Testis (tissue), 3 donors: ENCODE data around the gene AMIGO1. TPM values are rescaled to one million over a fixed set of nuclear protein-coding genes. Genes with fewer than 3 reads are reported as not detected.

Experiments used
- DNase-seq: peaks from one replicate; pipeline ENCODE4 v3.0.0-alpha.2; 2019
- H3K27ac ChIP-seq, 2 donors: fragments of 200-600 bp; sonication (generic); one replicate each; pipeline ENCODE4 v1.5.1; 2019
- H3K27me3 ChIP-seq: fragments of 200-600 bp; sonication (generic); one replicate; pipeline ENCODE4 v1.5.1; 2019
- H3K36me3 ChIP-seq: fragments of 200-600 bp; sonication (generic); one replicate; pipeline ENCODE4 v1.5.1; 2017; ENCODE audit warnings: low read depth; ENCODE audit errors: missing control alignments
- H3K4me1 ChIP-seq: fragments of 200-600 bp; sonication (generic); one replicate; pipeline ENCODE4 v1.5.1; 2019
- H3K4me3 ChIP-seq, 2 donors: fragments of 200-600 bp; sonication (generic); one replicate each; pipeline ENCODE4 v1.5.1; 2017 to 2019
- H3K9me3 ChIP-seq: fragments of 200-600 bp; sonication (generic); one replicate; pipeline ENCODE4 v1.5.1; 2017
- CTCF ChIP-seq, 3 experiments: fragments of 450-650 bp in 2 of 3; fragments of 200-600 bp in 1 of 3; sonication (generic) in 1 of 3; IDR thresholded peaks; one replicate each; pipeline ENCODE4 v1.5.1; 2016 to 2019; ENCODE audit warnings: antibody characterized with exemption in 3 of 3, mild to moderate bottlenecking in 2 of 3, moderate library complexity in 1 of 3
- POLR2A ChIP-seq: fragments of 450-650 bp; IDR thresholded peaks from one replicate; pipeline ENCODE4 v1.6.1; 2017; ENCODE audit warnings: antibody characterized with exemption, mild to moderate bottlenecking, moderate library complexity
- WGBS, 2 donors: methylation state at CpG; one replicate each; pipeline ENCODE4 v1.1.5; 2018; 5-methylcytosine and 5-hydroxymethylcytosine counted together
- intact Hi-C: fragments of 100-400 bp; cut with DNase I; formaldehyde crosslinking; loops from one replicate; pipeline ENCODE4 v1.15.1; 2023; ENCODE audit warnings: low total_unique reads
- polyA plus RNA-seq: library from polyadenylated mRNA; stranded (reverse); fragments of 350-450 nt; fragmentation: Illumina TruSeq; extraction: RNeasy Lipid Tissue Mini Kit (QIAGEN cat#74804); gene quantifications from one replicate; pipeline ENCODE4 v1.2.3, GENCODE V29; 2014; ENCODE audit warnings: low read depth, low replicate concordance; ENCODE audit not compliant: insufficient read depth
- total RNA-seq, 2 donors: library from RNA; depleted of rRNA; stranded (reverse); fragments of >200 nt; gene quantifications; one replicate each; pipeline ENCODE4 v1.2.3, GENCODE V29; 2016

The AMIGO1 gene
- total and polyA plus RNA-seq, 3 donors from 2014 or later = 5.1 to 6.7 (median 6.0) TPM

DNA sequence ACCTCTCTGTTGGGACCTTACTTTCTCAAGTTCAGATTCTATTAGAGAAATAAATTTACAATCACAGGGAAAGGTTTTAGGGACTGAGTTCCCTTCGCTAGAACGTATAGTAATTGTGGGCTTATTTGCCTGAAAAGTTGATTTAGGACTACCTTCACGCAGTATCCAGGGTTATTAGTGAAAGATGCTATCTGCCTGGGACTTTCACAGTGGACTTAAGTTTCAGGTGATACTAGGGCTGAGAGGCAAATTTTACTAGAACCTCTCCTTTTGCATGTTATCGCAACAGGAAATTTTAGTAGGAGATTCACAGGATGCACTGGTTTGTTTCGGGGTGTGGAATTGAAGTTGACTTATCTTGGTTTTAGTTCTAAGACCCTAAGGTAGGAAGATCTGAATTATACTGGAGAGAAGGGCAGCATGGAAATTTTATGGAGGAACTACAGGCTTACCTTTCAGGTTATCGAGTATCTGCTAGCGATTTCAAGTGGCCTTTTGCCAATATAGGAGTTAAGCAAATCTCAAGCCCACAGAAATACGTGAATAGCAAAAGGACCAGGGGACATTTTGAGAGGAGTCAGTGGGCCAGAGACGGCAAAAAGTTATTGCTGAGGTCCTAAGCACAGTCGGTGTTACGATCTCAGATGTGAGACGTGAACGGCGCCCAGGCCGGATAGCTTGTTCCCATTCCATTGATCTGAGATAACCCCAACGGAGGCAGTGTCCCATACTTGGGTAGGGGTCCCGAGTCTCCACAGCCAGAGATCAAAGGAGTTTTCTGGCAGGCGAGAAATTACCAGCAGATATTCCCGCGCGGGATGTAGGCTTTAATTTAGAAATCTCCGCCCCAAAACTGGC is 38.2 kb upstream of the AMIGO1 start:
- TF ChIP-seq POLR2A = no peak
- TF ChIP-seq CTCF (IDR thresholded peaks at IDR 0.05) = no peak
- WGBS, 2 donors = 6 to 9% methylated on average over 22 of the region's 22 CpGs
- intact Hi-C loops = loop anchor here (5.0 to 10.0 kb wide), 3 partner anchors 90 to 437 kb away; partner anchors contain the start of gene AHCYL1
- Histone ChIP-seq H3K27ac (peak overlapping the region; percentile 84 to 94), H3K27me3 (no peaks in the 10 kb centered on the region), H3K9me3 (no peaks in the 10 kb centered on the region), H3K36me3 (no peaks in the 10 kb centered on the region), H3K4me1 (peaks cover 16% of the 10 kb centered on the region), H3K4me3 (peak overlapping the region; percentile 75 to 81)
- DNase-seq = peak; percentile 50

- Histone ChIP-seq H3K9me3 (no peaks in the 10 kb centered on the region), H3K4me1 (peaks cover 16% of the 10 kb centered on the region), H3K27ac (peak overlapping the region; percentile 84 to 94), H3K36me3 (no peaks in the 10 kb centered on the region), H3K4me3 (peak overlapping the region in 1 of 2 donors; percentile 81), H3K27me3 (no peaks in the 10 kb centered on the region)
- 34 to 35% methylated on average over 5 of the region's 5 CpGs for WGBS, 2 donors
- DNase-seq = peak; percentile 96
- TF ChIP-seq CTCF (IDR thresholded peaks at IDR 0.05) (peak; percentile 86 to 96 (median 92)), POLR2A (no peak)
- intact Hi-C loops = loop anchor here (5.0 to 10.0 kb wide), 3 partner anchors 91 to 438 kb away; partner anchors contain the start of gene AHCYL1
These were observed 37.0 kb upstream of the AMIGO1 start for GRCh38 chr1:109546311-109547109.

GRCh38 chr1:109543988-109544735 is 34.6 kb upstream of the AMIGO1 start:
- H3K36me3 ChIP-seq = no peaks in the 10 kb centered on the region
- no peaks in the 10 kb centered on the region for H3K9me3 ChIP-seq
- no peak for DNase-seq
- H3K4me1 ChIP-seq = peaks cover 21% of the 10 kb centered on the region
- H3K27me3 ChIP-seq = no peaks in the 10 kb centered on the region
- no peak overlapping the region for H3K27ac ChIP-seq
- no peak overlapping the region for H3K4me3 ChIP-seq
- no peak for TF ChIP-seq CTCF (IDR thresholded peaks at IDR 0.05)
- TF ChIP-seq POLR2A = no peak
- intact Hi-C loops = loop anchor here (10.0 kb wide), 1 partner anchor 441 kb away; the partner anchor contains the start of gene AHCYL1
- 73 to 81% methylated on average over 13 to 14 of the region's 14 CpGs for WGBS, 2 donors

- DNase-seq = no peak
- intact Hi-C loops = loop anchor here (10.0 kb wide), 1 partner anchor 441 kb away; the partner anchor contains the start of gene AHCYL1
- H3K27me3 ChIP-seq = no peaks in the 10 kb centered on the region
- no peak overlapping the region for H3K4me3 ChIP-seq
- TF ChIP-seq POLR2A = no peak
- TF ChIP-seq CTCF (IDR thresholded peaks at IDR 0.05) = no peak
- no peaks in the 10 kb centered on the region for H3K9me3 ChIP-seq
- no peaks in the 10 kb centered on the region for H3K36me3 ChIP-seq
- 86 to 95% methylated on average over 21 to 23 of the region's 24 CpGs for WGBS, 2 donors
- H3K4me1 ChIP-seq = peaks cover 21% of the 10 kb centered on the region
- no peak overlapping the region for H3K27ac ChIP-seq
These were observed 33.9 kb upstream of the AMIGO1 start for GRCh38 chr1:109543283-109543987.
